CD4-positive, alpha-beta T cell treated with Interleukin-15 for 4 hours (primary cell): ENCODE data around the gene DSTN.

Experiments used
- DNase-seq: peaks from one replicate; pipeline ENCODE4 v3.0.0-alpha.2; 2020; ENCODE audit warnings: low spot score

Gene DSTN

DNA sequence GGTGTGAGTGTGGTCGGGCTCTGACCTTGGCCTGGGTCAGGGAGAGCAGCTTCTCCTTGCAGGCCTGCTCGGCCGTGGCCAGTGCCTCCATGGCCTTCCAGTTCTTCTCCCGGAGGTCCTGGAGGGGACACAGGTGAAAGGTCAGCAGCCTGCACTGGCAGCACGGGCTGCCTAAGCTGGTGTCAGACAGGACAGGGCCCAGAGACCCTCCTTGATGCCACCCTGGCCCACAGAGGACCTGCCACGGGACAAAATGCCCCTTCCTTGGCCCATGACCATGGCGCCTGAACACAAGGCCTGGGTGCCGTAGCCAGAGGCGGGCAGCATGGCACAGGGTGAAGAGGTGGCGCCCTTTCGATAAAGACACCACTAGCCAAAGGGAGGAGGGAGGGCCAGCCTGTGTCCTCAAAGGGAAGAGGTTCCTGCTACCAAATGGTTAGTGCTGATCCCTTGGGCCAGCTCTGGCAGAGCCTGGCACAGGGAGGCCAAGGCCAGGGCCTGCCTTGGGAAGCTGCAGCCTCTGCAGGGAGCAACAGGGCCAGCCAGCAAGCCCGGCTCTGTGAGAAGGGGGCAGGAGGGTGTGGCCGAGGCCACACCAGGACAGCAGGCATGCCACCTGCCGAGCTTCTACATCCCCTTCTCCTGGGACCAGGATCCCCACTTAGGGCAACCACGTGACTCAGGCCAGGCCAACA is 54.8 kb downstream of the DSTN start:
- DNase-seq = no peak

DNA sequence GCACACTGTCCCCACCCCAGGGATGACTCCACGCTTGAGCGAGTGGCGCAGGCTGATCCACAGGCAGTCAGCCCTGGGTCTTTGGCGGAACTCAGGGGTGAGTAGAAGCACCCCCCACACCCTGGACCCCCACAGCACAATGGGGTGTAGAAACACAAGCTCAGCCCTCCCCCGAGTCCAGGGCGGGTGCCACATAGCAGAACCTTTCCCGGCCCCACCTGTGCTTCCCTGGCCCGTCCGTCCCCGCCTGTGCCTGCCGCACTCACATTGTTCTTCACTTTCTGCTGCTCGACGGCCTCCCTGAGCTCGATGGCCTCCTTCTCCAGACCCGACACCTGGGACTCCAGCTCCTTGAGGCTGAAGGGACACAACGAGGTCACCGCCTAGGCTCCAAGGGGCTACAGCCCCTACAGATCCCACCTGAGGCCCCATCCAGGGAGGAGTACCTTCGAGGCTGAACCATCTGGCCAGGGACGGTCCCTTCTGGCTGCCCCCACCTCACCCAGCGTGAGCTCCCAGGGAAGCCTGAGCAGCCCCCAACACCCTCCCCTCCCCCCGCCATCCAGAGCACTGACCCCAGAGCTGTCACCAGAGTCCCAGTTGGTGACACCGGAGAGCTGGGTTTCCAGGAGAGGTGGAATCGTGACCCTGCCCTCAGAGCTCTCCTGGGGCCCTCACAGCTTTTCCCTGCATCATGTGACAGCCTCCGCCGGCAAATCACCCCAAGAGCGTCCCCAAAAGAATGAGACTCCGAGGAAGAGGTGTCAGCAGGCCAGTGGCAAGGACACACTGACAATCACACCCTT is 55.6 kb downstream of the DSTN start:
- DNase-seq = no peak

DNA sequence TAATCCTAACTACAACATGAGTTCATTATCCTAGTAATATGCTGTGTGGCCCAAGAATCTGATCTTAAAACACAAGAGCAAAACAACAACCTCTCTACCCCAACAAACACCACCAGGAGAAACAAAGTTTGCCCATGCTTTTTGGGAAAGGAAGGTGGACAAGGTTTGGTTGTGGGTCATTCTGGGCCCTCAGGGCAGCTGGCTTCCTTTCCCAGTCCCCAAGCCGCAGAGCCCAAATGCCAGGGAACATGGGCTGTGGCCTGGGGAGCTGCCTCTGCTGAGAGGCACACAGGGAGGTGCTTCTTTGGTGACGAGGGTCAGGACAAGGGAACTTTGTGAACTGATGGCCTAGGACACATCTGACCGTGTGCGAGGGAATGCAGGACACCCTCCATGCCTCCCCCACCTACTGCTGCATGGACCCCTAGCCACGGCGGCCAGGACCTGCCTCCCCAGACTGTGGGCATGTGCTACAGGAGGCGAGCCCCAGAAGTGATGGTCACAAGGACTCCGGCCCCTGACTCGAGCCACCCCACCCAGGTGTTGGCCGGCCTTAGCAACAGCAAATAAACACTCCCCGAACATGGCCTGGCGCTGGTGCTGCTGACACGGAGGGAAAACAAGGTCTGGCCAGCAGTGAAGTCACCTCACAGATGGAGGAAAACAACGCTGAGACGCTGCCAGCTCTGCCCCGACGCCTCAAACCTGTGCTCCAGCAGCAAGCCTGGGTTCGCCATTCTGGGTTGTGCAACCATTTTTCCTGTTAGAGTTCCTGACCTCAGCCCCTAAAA is 56.5 kb downstream of the DSTN start:
- DNase-seq = no peak

DNA sequence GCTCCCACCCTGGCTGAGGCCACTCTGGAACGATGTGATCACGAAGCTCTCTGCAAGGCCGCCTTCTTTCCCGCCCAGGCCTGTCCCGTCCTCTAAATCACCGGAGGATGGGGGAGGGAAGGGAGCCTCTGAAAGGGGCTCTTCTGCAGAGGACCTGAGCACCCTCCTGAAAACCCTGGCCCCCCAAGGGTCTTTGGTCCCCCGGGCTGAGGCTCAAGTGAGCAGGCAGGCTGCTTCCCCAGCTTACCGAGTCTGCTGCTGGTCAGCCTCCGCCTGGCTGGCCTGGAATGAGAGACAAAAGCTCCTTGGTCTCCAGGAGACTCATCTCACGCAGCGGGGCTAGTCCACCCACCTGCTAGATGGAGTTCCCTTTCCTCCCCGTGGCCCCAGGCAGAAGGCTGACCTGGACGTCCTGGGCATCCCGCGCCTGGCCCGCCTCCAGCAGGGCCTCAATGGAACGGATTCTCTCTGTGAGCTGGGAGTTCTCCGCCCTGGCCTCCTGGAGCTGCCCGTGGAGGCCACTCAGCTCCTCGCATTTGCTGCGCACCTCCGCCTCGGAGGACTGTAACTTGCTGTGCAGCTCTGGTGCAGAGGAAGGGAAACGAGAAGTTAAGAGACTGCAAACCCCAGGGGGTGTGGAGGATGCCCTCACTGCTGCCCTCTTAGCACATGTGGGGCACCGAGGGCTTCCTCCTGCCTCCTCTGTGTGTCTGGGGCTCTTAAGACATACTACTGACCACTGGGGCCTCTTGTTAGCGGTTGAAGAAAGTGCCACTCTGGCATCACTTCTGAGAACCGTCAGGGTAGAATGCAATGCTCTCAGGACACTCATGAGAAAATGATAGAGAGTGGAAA is 57.5 kb downstream of the DSTN start:
- no peak for DNase-seq

DNA sequence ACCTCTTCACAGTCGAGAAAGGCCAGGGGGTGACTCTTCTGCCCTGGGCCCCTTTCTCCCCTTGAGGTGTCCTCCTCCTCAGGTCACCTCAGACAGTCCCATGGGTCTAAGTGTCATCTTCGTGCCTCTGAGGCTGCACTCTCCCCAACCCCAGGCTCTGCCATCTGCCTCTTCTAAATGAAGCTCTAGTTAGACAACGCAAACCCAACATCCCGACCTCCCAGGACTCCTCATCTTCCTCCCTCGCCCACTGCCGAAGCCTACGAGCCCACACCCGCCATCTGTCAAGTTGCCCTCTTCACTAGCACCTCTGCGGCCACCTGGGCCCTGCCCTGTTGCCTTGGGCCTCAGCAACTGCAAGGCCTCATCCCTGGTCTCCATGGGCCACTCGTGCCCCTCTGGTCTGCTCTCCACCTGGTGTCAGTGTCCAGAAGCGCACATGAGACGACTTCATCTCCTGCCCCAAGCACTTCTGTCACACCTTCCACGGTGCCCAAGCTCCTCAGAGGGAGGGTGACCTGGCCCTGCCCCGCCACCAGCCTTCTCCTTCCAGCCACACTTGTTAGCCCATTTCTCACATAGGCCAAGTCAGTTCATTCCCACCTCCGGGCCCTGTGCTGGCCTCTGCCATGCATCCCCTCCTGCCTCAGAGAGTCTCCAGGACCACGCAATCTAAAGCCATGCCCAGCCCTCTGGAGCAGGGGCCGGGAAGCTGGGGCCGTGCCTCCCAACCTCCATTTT is 58.4 kb downstream of the DSTN start:
- DNase-seq = no peak

DNA sequence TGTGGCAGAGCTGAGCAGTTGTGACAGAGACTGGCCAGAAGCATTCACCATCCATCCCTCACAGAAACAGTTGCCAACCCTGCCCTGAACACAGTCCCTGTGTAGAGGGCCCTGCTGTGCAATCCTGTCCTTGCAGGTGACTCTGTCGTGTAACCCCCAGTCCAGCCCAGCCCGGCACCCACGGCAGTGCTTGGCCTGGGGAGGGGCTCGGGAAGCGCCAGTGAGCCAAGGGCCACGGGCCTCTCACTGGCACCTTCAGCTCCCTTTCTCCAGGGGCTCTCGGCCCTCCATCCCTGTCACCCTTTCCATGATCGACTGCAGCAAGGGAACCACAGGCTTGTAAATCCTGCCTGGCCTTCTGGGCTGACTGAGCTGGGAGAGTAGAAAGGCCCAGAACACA is 59.1 kb downstream of the DSTN start:
- no peak for DNase-seq

DNA sequence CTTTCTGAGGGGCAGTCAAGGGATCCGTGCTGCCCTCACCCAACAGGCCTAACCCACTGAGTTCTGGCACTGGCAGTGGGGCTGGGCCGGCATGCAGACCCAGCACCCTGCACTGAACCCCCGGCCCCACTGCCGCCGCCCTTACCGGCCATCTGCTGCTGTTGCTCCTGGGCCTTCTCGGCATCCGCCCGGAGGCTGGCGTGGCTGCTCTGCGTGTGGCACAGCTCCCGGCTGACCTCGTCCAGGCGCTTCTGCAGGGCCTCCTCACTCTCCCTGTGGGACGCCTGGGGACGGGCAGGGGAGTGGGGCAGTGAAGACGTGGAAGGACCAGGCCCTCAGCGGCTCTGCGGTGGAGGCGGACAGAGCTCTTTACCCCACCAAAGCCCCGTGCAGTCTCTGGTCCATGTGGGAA is 59.8 kb downstream of the DSTN start:
- DNase-seq = no peak

DNA sequence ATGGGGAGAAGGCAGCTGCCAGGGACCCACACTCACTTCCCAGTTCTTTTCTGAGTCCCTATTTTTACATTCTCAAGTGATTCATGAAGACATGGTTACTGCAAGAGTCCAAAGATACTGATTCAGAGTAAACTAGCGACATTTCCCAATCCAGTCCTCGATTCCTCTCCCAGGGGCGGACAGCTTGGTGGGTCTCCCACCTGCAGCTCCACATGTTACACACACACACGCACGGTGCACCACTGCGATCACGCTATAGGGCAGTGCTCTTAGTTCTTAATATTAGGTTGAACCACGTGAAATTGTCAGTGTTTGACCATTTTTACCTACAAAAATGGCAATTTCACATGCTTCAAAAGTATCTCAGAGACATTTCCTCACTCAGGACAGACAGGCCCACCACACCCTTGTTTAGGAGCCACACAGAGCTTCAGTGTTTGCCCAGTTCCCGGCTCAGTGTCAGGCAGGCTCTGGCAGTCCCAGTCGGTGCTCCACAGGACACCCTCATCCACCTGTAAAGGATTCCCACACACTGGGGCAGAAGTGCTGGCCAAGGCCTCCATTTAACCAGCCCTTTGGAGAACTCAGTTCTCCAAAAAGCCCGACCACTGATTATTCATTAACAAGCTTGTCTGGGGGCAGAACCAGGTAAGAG is 60.4 kb downstream of the DSTN start:
- DNase-seq = no peak

DNA sequence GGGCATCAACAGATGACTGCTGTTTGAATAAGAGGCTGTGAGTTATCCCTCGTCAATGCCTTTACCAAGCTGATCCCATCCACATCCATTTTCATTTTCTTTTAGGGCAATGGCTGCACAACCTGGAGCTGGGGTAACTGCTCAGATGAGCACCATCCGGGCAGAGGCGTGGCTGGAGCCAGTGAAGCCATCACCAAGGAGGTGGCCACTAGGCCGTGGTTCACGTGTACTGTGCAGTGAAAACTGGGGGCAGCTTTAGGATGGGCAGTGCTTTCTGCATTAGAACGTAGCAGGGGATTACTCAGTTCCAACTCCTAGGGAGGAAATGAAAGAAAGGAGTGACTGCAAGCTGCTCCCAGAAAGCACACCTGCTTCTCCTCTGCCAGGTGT is 60.9 kb downstream of the DSTN start:
- no peak for DNase-seq

DNA sequence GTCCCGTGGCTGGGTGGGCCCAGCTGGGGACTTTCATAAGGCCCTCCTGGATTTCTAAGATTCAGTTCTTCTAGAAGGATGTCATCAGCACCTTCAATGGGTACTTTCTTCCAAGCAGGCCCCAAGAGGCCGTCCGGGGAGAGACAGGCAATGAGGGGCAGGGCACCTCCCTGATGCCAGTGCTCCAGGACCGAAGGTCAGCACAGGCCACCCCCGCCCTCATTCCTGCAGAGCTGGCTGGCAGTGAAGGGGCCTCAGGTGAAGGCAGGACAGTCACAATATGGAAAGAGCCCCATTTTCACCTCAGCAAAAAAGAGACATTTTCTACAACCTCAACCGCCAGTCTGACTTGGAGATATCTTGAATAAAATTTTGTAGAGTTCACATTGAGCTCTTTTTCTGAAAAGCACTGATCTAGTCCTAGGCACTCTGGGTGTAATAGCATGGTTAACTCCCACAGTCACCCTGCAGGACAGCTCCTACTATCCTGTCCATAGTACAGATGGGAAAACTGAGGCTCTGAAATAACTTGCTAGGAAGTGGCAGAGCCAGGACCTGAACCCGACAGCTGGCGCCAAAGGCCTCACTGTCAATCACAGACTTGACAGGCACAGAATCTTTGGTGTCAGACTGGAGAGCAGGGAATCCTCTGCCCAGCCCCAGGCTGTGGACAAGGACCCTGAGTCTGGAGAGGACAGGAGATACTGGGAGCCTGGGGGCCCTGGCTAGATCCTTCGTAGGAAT is 61.9 kb downstream of the DSTN start:
- no peak for DNase-seq

DNA sequence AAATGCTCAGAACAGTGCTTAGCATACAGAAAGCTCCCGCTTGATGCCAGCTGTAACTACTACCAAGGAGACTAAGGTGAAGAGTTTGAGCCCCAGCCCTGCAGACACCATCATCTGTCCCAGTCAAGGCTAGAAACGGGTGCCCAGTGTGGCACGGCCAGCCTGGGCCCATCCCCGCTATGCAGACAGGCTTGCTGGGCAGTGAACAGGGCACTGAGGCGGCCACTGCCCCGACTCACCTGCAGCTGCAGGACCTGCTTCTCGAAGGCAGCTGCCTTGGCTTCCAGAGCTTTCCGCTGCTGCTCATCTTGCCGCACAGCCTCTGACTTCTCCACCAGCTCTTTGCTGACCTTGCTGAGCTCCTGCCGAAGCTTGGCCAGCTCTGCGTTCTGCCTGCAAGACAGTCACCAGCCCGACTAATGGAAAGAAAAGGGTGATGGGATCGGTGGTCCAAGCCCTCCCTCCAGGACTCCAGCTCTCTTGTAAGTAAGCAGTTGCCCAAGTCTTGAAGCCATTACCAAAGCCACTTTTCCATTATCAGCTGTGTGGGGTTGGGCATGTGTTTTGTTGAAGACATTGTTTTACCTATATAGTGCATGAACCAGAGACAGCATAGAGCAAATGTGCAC is 63.5 kb downstream of the DSTN start:
- DNase-seq = no peak

DNA sequence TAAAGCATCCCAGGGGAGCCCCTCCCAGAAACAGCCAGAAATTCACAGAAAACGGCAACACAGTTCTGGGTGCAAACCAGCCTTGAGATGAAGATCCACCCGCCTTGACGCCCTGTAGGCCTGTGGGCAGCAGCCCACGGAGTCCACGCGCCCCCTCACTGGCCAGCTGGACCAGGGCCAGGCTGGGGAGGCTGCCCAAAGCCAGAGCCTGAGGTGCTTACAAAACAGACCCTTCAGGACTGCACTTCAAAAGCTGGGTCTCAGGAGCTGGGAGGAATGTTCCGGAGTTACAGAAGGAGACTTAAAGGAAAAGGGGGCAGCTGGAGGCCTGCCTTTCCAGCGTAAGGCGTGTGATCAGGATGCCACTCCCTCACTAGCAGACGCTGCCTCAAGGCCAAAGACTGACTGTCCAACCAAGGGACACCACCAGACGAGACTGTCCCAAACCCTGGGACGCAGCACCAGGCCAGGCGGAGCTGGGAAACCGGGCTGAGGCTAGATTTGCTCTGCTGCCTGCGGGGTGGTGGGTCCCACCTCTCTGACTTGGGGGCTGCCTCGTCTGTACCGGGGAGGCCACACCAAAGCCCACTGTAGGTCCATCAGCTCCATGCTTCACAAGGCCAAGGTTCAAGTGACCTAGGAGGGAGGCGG is 64.1 kb downstream of the DSTN start:
- DNase-seq = no peak

DNA sequence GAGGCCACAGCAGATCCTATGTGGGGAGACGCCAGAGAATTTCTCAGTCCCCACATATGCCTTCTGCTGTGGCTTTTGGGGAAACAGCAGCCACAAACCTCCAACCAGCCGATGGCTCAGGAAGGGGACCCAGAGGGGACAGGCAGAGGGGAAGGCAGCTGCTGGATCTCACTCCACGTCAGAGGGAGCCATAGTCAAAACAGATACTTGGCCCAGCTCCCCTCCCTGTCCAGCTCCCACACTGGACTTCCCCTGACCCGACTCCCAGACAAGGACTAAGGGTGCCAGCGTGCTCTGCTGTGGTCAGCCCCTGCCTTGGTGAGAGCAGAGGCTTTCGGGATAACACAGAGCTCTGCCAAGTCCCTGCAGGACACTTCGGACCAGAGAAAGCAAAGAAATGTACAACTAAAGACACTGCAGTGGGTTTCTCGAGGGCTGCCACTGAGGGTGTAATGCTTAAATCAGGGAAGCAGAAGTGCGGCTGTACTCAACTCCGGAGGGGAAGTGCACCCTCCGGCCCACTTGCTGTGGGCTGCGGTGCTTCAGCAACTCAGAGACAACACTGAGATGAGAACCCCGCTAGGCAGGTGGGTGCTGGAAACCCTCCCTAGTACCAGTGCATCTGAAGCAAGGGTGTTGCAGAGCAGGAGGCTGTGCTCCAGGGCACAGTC is 64.9 kb downstream of the DSTN start:
- no peak for DNase-seq

DNA sequence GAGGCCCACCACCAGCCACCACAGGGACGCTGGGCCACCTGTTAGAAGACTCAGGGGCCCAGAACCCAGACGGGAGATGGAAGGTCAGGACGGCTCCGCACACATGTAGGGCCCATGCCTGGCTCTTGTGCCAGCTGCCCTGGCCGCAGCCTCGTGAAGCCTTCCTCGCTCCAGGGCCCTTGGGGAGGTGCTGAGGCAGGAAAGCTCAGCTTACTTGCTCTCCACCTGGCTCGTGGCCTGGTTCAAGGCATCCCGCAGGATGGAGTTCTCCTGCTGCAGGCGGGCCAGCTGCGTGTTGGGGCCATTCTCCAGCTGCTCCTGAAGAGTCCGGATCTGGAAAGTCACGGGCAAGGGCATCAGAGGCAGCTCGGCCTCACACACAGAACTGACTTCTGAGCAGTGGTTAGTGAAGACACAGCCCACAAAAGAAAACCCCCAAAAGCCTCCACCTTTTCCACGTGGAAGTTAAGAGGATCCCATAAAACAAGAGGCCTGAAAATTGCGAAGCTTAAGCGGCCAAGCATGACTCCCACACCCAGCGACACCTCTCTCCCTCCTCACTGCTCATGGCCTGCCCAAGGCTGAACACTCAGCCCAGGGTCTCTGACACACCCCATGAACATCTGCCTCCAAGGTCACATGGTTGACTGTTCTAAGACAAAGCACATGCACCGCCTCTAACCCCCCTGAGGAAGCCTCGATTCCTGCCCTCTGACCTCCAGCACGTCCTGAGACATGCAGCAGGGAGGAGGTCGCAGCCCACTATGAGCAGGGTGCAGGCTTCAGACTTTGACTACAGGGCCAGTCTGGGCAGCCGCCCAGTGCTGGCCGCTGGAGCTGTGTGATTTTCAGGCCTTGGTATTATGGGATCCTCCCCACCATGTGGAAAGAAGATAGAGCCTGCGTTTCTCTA is 65.7 kb downstream of the DSTN start:
- DNase-seq = no peak

DNA sequence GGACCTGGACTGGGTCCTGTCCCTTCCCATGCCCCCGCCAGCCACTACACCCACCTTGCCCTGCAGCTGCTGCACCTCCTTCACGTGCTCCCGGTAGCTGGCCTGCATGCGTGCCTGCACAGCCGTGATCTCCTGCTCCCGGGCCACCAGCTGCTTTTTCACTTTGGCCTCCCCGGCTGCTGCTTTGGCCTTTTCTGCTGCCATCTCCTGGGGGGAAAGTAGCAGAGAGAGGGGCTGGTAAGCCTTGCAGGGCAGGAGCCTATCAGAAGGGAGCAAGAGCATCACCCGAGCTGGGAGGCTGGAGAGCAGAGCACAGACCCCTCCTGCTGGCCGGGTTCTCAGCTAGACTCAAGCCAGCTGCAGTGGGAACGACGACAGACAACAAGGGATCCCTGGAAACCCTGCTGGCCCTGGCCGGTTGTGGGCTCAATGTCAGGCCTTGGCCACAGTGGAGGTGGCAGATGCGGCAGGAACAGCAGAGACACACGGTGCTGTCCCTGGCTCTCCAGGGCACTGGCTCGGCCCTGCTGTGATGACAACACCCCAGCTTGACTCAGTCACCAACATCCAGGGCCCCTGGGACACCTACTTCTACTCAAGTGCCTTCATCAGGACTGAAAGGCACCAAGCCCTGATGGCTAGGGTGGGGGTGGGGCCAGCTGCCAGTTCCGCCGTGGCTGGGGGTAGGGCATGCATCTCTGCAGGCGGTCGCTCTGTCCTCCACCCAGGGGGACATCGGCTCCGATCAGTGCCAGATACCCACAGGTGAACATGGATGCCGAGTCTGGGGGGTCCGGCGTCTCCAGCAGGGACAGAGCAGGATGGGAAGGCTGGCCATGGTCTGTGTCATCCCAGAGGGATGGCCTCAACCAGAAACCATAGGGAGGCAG is 66.9 kb downstream of the DSTN start:
- no peak for DNase-seq

DNA sequence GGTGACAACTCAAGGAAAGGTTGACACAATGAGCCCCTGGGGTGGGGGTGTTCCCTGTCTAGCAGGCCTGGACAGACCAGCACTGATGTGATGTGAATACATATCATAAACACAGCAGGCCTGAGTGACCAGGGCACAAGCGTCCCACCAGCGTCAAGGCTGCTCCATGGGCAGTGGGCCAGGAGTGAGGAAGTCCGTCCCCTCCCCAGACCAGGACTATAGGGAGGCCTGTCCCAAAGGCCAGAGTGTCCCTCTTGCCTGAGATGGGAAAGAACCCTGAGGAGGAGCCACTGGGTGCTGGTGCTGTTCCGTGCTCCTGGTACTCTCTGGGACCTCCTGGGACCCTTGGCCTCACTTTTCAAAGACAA is 67.5 kb downstream of the DSTN start:
- DNase-seq = no peak
